Measurements from ENCODE around the gene ZNF786. TPM values are rescaled to one million over a fixed set of nuclear protein-coding genes. Genes with fewer than 3 reads are reported as not detected.
"Not testable (repeated sequence)": the region's sequence is repeated elsewhere in the genome, so short reads cannot be mapped to it uniquely, and the experiment has no call there.

ZNF786 gene
- total and polyA plus RNA-seq, 2 experiments from 2014 or later = 3.5 TPM

GRCh38 chr7:149099058-149099457 lies 8.5 kb upstream of the ZNF786 start:
- Histone ChIP-seq H3K9me3 (ENCODE audit: low read depth) (no peaks in the 10 kb centered on the region), H3K36me3 (ENCODE audit: low read depth) (no peaks in the 10 kb centered on the region), H3F3A (ENCODE audit: insufficient read depth) (peaks cover 3% of the 10 kb centered on the region; the same call in 1 of the 2 replicates), H3K27me3 (replicated peaks; ENCODE audit: insufficient read depth) (no peaks in the 10 kb centered on the region), H4K20me1 (ENCODE audit: insufficient read depth) (no peaks in the 10 kb centered on the region), H3K4me2 (ENCODE audit: unreplicated experiment) (no peak overlapping the region), H2AFZ (no peak overlapping the region), H3K4me3 (no peak overlapping the region), H3K79me2 (ENCODE audit: insufficient read depth) (no peaks in the 10 kb centered on the region), H3K9me2 (ENCODE audit: insufficient read depth) (no peaks in the 10 kb centered on the region), H3K27ac (no peak overlapping the region), H3K4me1 (ENCODE audit: insufficient read depth) (0 out of 2 replicates have a peak, but pooled peaks cover 7% of the 10 kb centered on the region), H3K9ac (no peak overlapping the region)
- 82 to 83% methylated on average over 6 of the region's 6 CpGs for WGBS, 2 experiments (ENCODE audit: low coverage in 1 of 2, low lambda C conversion rate in 2 of 2, missing lambda C conversion rate in 2 of 2)
- TF ChIP-seq EZH2 (IDR thresholded peaks at IDR 0.05; ENCODE audit: insufficient read depth, poor library complexity, severe bottlenecking) (no peak), EZH2phosphoT487 (IDR thresholded peaks at IDR 0.05; ENCODE audit: insufficient read depth, low read depth) (no peak)
- no peak for DNase-seq
- in situ Hi-C loops (cut with MboI) = no loop called here

- peak; percentile 15 for DNase-seq
- WGBS, 2 experiments (ENCODE audit: low coverage in 1 of 2, low lambda C conversion rate in 2 of 2, missing lambda C conversion rate in 2 of 2) = 50 to 53% methylated on average over 4 of the region's 4 CpGs
- in situ Hi-C loops (cut with MboI) = no loop called here
- Histone ChIP-seq H3K27ac (no peak overlapping the region), H3K9me3 (ENCODE audit: low read depth) (no peaks in the 10 kb centered on the region), H3K4me1 (ENCODE audit: insufficient read depth) (0 out of 2 replicates have a peak, but pooled peaks cover 7% of the 10 kb centered on the region), H3K36me3 (ENCODE audit: low read depth) (no peaks in the 10 kb centered on the region), H3K27me3 (replicated peaks; ENCODE audit: insufficient read depth) (no peaks in the 10 kb centered on the region), H4K20me1 (ENCODE audit: insufficient read depth) (no peaks in the 10 kb centered on the region), H3K4me2 (ENCODE audit: unreplicated experiment) (no peak overlapping the region), H2AFZ (no peak overlapping the region), H3K9me2 (ENCODE audit: insufficient read depth) (no peaks in the 10 kb centered on the region), H3K4me3 (no peak overlapping the region), H3K79me2 (ENCODE audit: insufficient read depth) (no peaks in the 10 kb centered on the region), H3K9ac (no peak overlapping the region), H3F3A (ENCODE audit: insufficient read depth) (peaks cover under 1% of the 10 kb centered on the region; the same call in 1 of the 2 replicates)
- TF ChIP-seq EZH2 (IDR thresholded peaks at IDR 0.05; ENCODE audit: insufficient read depth, poor library complexity, severe bottlenecking) (no peak), EZH2phosphoT487 (IDR thresholded peaks at IDR 0.05; ENCODE audit: insufficient read depth, low read depth) (no peak)
Observed at GRCh38 chr7:149097088-149097487, 6.6 kb upstream of the ZNF786 start.

- in situ Hi-C loops (cut with MboI) = no loop called here
- Histone ChIP-seq H3K9ac (no peak overlapping the region), H3K27ac (no peak overlapping the region), H3K9me2 (ENCODE audit: insufficient read depth) (no peaks in the 10 kb centered on the region), H4K20me1 (ENCODE audit: insufficient read depth) (no peaks in the 10 kb centered on the region), H3K4me3 (no peak overlapping the region), H3K27me3 (replicated peaks; ENCODE audit: insufficient read depth) (no peaks in the 10 kb centered on the region), H3K79me2 (ENCODE audit: insufficient read depth) (peaks cover 20% of the 10 kb centered on the region), H2AFZ (no peak overlapping the region), H3K4me2 (ENCODE audit: unreplicated experiment) (no peak overlapping the region), H3F3A (ENCODE audit: insufficient read depth) (peaks cover 7% of the 10 kb centered on the region), H3K4me1 (ENCODE audit: insufficient read depth) (0 out of 2 replicates have a peak, but pooled peaks cover 12% of the 10 kb centered on the region), H3K9me3 (ENCODE audit: low read depth) (no peaks in the 10 kb centered on the region), H3K36me3 (ENCODE audit: low read depth) (no peaks in the 10 kb centered on the region)
- DNase-seq = no peak
- WGBS, 2 experiments (ENCODE audit: low coverage in 1 of 2, low lambda C conversion rate in 2 of 2, missing lambda C conversion rate in 2 of 2) = 62 to 68% methylated on average over 4 of the region's 4 CpGs
- TF ChIP-seq EZH2 (IDR thresholded peaks at IDR 0.05; ENCODE audit: insufficient read depth, poor library complexity, severe bottlenecking) = no peak
- TF ChIP-seq EZH2phosphoT487 (IDR thresholded peaks at IDR 0.05; ENCODE audit: insufficient read depth, low read depth) = no peak
Observed at GRCh38 chr7:149093228-149093627, 2.7 kb upstream of the ZNF786 start.

GRCh38 chr7:149092244-149092643 lies 1.7 kb upstream of the ZNF786 start:
- H3K27me3 ChIP-seq (replicated peaks; ENCODE audit: insufficient read depth); H3K4me3 ChIP-seq; in situ Hi-C loops (cut with MboI); H3K9me3 ChIP-seq (ENCODE audit: low read depth); H4K20me1 ChIP-seq (ENCODE audit: insufficient read depth); H3K4me2 ChIP-seq (ENCODE audit: unreplicated experiment); H3K4me1 ChIP-seq (ENCODE audit: insufficient read depth); H3K36me3 ChIP-seq (ENCODE audit: low read depth); H3K9me2 ChIP-seq (ENCODE audit: insufficient read depth); H3F3A ChIP-seq (ENCODE audit: insufficient read depth); DNase-seq: not testable (repeated sequence)
- peak overlapping the region; percentile 95; the same call in 1 of the 2 replicates for H2AFZ ChIP-seq
- 92 to 93% methylated on average over 20 of the region's 20 CpGs for WGBS, 2 experiments (ENCODE audit: low coverage in 1 of 2, low lambda C conversion rate in 2 of 2, missing lambda C conversion rate in 2 of 2)
- peaks cover 30% of the 10 kb centered on the region for H3K79me2 ChIP-seq (ENCODE audit: insufficient read depth)
- H3K9ac ChIP-seq = peak overlapping the region; percentile 82; the same call in 1 of the 2 replicates
- H3K27ac ChIP-seq = peak overlapping the region; percentile 84

GRCh38 chr7:149087376-149087775 lies 3.1 kb downstream of the ZNF786 start:
- Histone ChIP-seq H3K9me2 (ENCODE audit: insufficient read depth) (no peaks in the 10 kb centered on the region), H3K4me2 (ENCODE audit: unreplicated experiment) (no peak overlapping the region), H3F3A (ENCODE audit: insufficient read depth) (peaks cover 7% of the 10 kb centered on the region), H3K4me3 (no peak overlapping the region), H4K20me1 (ENCODE audit: insufficient read depth) (no peaks in the 10 kb centered on the region), H3K27ac (no peak overlapping the region), H3K79me2 (ENCODE audit: insufficient read depth) (peaks cover 65% of the 10 kb centered on the region), H3K4me1 (ENCODE audit: insufficient read depth) (0 out of 2 replicates have a peak, but pooled peaks cover 6% of the 10 kb centered on the region), H3K9me3 (ENCODE audit: low read depth) (no peaks in the 10 kb centered on the region), H3K9ac (no peak overlapping the region), H3K36me3 (ENCODE audit: low read depth) (no peaks in the 10 kb centered on the region), H2AFZ (no peak overlapping the region), H3K27me3 (replicated peaks; ENCODE audit: insufficient read depth) (no peaks in the 10 kb centered on the region)
- WGBS, 2 experiments (ENCODE audit: low coverage in 1 of 2, low lambda C conversion rate in 2 of 2, missing lambda C conversion rate in 2 of 2) = 90 to 93% methylated on average over 6 of the region's 6 CpGs
- no peak for TF ChIP-seq EZH2phosphoT487 (IDR thresholded peaks at IDR 0.05; ENCODE audit: insufficient read depth, low read depth)
- TF ChIP-seq EZH2 (IDR thresholded peaks at IDR 0.05; ENCODE audit: insufficient read depth, poor library complexity, severe bottlenecking) = no peak
- DNase-seq = no peak
- in situ Hi-C loops (cut with MboI) = no loop called here
